Measurements from ENCODE around the gene IQCN.

Gene IQCN

DNA sequence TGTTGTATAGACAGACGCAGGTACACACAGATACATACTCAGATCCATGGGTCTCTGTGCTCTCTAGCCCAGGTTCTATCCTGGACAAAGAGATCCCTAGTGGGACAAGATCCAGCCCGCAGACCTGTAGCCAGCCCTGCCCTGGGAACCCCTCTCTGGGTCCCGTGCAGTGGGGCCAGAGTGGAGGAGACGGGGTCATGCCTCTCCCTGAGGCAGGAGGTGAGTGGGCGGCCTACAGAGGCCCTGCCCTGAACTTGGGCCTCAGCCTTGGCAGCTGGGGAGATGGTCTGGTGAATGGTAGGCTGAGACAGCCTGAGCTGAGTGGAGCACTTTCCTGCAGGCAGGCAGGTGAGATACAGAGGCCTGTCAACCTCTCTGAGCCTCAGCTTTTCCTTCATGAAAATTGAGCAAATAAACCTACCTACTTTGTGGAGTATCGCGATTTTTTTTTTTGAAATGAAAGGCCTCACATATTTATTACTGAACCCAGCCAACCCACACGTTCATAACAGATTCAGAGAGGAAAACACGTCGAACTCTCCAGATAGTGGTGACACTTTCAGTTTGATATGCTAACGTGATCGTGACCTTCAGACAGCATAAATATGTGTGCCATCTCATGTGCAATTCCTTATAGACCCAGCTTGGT is 10.6 kb upstream of the IQCN start:
- no peaks in the 10 kb centered on the region for H3K27me3 ChIP-seq (ENCODE audit: insufficient read depth, low read length, poor library complexity)
- no peak overlapping the region for H3K4me2 ChIP-seq (ENCODE audit: insufficient read depth, low read length)
- no peaks in the 10 kb centered on the region for H3K9me3 ChIP-seq (ENCODE audit: insufficient read depth, low read length, severe bottlenecking)
- H3K4me1 ChIP-seq (ENCODE audit: insufficient read depth, low read length): peaks cover 21% of the 10 kb centered on the region
- TF ChIP-seq EZH2 (IDR thresholded peaks at IDR 0.05; ENCODE audit: borderline replicate concordance, low read depth, low read length, severe bottlenecking): no peak
- peaks cover 15% of the 10 kb centered on the region for H3K79me2 ChIP-seq (ENCODE audit: insufficient read depth, low read length)
- no peak overlapping the region for H3K4me3 ChIP-seq (ENCODE audit: low read depth in 1 of 2, low read length in 2 of 2)
- peaks cover 4% of the 10 kb centered on the region; the same call in 1 of the 2 replicates for H3K36me3 ChIP-seq (ENCODE audit: insufficient read depth, low read length)
- ATAC-seq (ENCODE audit: insufficient read depth, low read depth) (no peak), DNase-seq (no peak)
- H2AFZ ChIP-seq (ENCODE audit: low read depth, low read length): no peak overlapping the region
- H3K9ac ChIP-seq (ENCODE audit: low read depth, low read length): no peak overlapping the region
- H3K27ac ChIP-seq (ENCODE audit: low read length): no peak overlapping the region
- peaks cover 3% of the 10 kb centered on the region; the same call in 1 of the 2 replicates for H4K20me1 ChIP-seq (ENCODE audit: insufficient read depth, low read length)

DNA sequence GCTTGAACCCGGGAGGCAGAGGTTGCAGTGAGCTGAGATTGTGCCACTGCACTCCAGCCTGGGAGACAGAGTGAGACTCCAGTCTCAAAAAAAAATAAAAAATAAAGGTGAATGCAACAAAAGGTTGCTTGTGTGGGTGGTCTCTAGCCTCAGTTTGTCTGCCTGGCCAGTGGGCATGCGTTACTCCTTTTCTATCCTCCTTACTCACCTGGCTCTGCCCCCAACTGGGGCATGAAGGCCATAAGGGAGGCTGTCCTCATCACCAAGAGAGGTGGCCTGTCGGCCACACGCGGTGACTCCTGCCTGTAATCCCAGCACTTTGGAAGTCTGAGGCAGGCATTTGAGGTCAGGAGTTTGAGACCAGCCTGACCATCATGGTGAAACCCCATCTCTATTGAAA is 9.1 kb upstream of the IQCN start:
- Histone ChIP-seq H3K9me3 (ENCODE audit: insufficient read depth, low read length, severe bottlenecking) (no peaks in the 10 kb centered on the region), H3K4me1 (ENCODE audit: insufficient read depth, low read length) (peaks cover 24% of the 10 kb centered on the region), H3K27me3 (ENCODE audit: insufficient read depth, low read length, poor library complexity) (no peaks in the 10 kb centered on the region), H2AFZ (ENCODE audit: low read depth, low read length) (no peak overlapping the region), H3K27ac (ENCODE audit: low read length) (no peak overlapping the region), H4K20me1 (ENCODE audit: insufficient read depth, low read length) (peaks cover 14% of the 10 kb centered on the region), H3K4me3 (ENCODE audit: low read depth in 1 of 2, low read length in 2 of 2) (no peak overlapping the region), H3K9ac (ENCODE audit: low read depth, low read length) (no peak overlapping the region), H3K79me2 (ENCODE audit: insufficient read depth, low read length) (peaks cover 29% of the 10 kb centered on the region), H3K4me2 (ENCODE audit: insufficient read depth, low read length) (no peak overlapping the region), H3K36me3 (ENCODE audit: insufficient read depth, low read length) (peaks cover 15% of the 10 kb centered on the region)
- ATAC-seq (ENCODE audit: insufficient read depth, low read depth) (no peak), DNase-seq (no peak)
- TF ChIP-seq, protein P1, sequence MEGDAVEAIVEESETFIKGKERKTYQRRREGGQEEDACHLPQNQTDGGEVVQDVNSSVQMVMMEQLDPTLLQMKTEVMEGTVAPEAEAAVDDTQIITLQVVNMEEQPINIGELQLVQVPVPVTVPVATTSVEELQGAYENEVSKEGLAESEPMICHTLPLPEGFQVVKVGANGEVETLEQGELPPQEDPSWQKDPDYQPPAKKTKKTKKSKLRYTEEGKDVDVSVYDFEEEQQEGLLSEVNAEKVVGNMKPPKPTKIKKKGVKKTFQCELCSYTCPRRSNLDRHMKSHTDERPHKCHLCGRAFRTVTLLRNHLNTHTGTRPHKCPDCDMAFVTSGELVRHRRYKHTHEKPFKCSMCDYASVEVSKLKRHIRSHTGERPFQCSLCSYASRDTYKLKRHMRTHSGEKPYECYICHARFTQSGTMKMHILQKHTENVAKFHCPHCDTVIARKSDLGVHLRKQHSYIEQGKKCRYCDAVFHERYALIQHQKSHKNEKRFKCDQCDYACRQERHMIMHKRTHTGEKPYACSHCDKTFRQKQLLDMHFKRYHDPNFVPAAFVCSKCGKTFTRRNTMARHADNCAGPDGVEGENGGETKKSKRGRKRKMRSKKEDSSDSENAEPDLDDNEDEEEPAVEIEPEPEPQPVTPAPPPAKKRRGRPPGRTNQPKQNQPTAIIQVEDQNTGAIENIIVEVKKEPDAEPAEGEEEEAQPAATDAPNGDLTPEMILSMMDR (IDR thresholded peaks at IDR 0.05; ENCODE audit: borderline replicate concordance, extremely low read depth, low read length, poor library complexity, severe bottlenecking): no peak
- TF ChIP-seq EZH2 (IDR thresholded peaks at IDR 0.05; ENCODE audit: borderline replicate concordance, low read depth, low read length, severe bottlenecking): no peak

DNA sequence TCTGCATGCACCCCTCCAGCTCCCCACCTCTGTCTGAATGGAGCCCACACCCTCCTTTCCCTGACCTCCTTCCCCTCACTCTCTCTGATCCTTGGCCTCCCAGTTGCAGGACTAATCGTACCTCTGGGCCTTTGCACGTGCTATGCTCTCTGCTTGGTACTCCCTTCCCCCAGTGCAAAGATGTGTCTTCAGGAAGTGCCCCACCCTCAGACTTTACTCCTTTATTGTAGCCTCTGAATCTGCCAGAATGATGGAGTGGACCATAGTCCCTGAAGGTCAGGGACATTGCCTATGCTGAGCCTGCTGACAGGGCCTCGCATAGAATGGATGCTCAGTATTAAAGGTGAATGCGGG is 8.5 kb upstream of the IQCN start:
- DNase-seq (peak; percentile 26), ATAC-seq (ENCODE audit: insufficient read depth, low read depth) (no peak)
- Histone ChIP-seq H3K4me2 (ENCODE audit: insufficient read depth, low read length) (peak overlapping the region; percentile 62), H3K36me3 (ENCODE audit: insufficient read depth, low read length) (peaks cover 20% of the 10 kb centered on the region), H3K4me3 (ENCODE audit: low read depth in 1 of 2, low read length in 2 of 2) (peak overlapping the region in 1 of 2 experiments; percentile 51; a peak in 2 of 4 replicates), H2AFZ (ENCODE audit: low read depth, low read length) (no peak overlapping the region), H3K27ac (ENCODE audit: low read length) (peak overlapping the region; percentile 89), H3K9ac (ENCODE audit: low read depth, low read length) (peak overlapping the region; percentile 75), H3K27me3 (ENCODE audit: insufficient read depth, low read length, poor library complexity) (no peaks in the 10 kb centered on the region), H3K79me2 (ENCODE audit: insufficient read depth, low read length) (peaks cover 35% of the 10 kb centered on the region), H3K4me1 (ENCODE audit: insufficient read depth, low read length) (peaks cover 29% of the 10 kb centered on the region), H4K20me1 (ENCODE audit: insufficient read depth, low read length) (peaks cover 19% of the 10 kb centered on the region), H3K9me3 (ENCODE audit: insufficient read depth, low read length, severe bottlenecking) (no peaks in the 10 kb centered on the region)
- TF ChIP-seq, protein P1 (IDR thresholded peaks at IDR 0.05; ENCODE audit: borderline replicate concordance, extremely low read depth, low read length, poor library complexity, severe bottlenecking): no peak
- no peak for TF ChIP-seq EZH2 (IDR thresholded peaks at IDR 0.05; ENCODE audit: borderline replicate concordance, low read depth, low read length, severe bottlenecking)

DNA sequence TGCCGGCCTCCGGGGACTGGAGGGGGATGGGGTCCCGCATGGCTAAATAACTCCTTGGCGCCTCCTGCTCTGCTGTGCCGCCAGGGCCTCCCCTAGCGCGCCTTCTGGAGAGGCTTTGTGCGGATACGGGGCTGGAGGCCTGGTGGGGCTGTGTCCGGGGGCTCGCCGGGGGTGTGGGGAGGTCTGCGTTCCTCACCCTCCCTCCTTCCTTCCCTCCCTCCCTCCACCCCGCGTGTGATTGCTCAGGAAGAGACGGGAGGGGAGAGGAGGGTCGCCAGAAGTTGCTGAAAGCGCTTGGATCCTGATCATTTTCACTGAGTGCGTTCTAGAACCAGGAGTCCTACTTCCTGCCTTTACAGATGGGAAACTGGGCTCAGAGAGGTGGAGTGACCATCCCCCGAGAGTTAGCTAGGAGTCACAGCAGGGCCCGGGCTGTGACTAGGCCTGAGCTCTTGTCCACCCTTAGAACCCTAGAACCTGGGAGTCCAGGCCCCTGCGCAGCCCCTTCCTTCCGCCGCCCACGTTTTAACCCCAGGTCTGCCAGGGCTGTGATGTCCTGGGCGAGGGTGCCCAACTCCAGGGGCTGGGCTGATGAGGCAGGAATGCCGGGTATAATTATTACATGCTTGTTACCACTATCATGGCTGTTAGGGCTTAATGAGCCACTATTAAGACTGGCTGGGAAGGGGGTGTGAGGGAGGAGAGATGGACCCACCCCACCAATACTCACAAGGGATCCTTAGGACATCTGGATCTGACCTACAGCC is 8.0 kb upstream of the IQCN start:
- no peaks in the 10 kb centered on the region for H3K27me3 ChIP-seq (ENCODE audit: insufficient read depth, low read length, poor library complexity)
- H3K79me2 ChIP-seq (ENCODE audit: insufficient read depth, low read length): peaks cover 37% of the 10 kb centered on the region
- H3K27ac ChIP-seq (ENCODE audit: low read length): peak overlapping the region; percentile 89
- peaks cover 29% of the 10 kb centered on the region for H3K4me1 ChIP-seq (ENCODE audit: insufficient read depth, low read length)
- peaks cover 20% of the 10 kb centered on the region for H3K36me3 ChIP-seq (ENCODE audit: insufficient read depth, low read length)
- peak overlapping the region; percentile 75 for H3K9ac ChIP-seq (ENCODE audit: low read depth, low read length)
- TF ChIP-seq, protein P1 (IDR thresholded peaks at IDR 0.05; ENCODE audit: borderline replicate concordance, extremely low read depth, low read length, poor library complexity, severe bottlenecking): peak; percentile 41
- TF ChIP-seq EZH2 (IDR thresholded peaks at IDR 0.05; ENCODE audit: borderline replicate concordance, low read depth, low read length, severe bottlenecking): no peak
- no peaks in the 10 kb centered on the region for H3K9me3 ChIP-seq (ENCODE audit: insufficient read depth, low read length, severe bottlenecking)
- peak overlapping the region; percentile 72 for H2AFZ ChIP-seq (ENCODE audit: low read depth, low read length)
- peaks cover 19% of the 10 kb centered on the region for H4K20me1 ChIP-seq (ENCODE audit: insufficient read depth, low read length)
- DNase-seq: no peak
- H3K4me3 ChIP-seq (ENCODE audit: low read depth in 1 of 2, low read length in 2 of 2): peak overlapping the region; percentile 0 to 51; a peak in 3 of 4 replicates
- ATAC-seq (ENCODE audit: insufficient read depth, low read depth): peak; percentile 47
- H3K4me2 ChIP-seq (ENCODE audit: insufficient read depth, low read length): peak overlapping the region; percentile 62

Data from DND-41 (cell line).